Activated naive CD4-positive, alpha-beta T cell treated with anti-CD3 and anti-CD28 coated beads, Interleukin-2, amount 50 U/mL, for 72 hours (primary cell): ENCODE measurements around the gene ORAI3. TPM values are rescaled to one million over a fixed set of nuclear protein-coding genes. Genes with fewer than 3 reads are reported as not detected.

ENCODE experiments used
- ATAC-seq, 2 donors: fragments of 150-1000 bp; cut with Tn5 transposase; 2 replicates each; pipeline ENCODE4 v1.10.0; 2021; ENCODE audit warnings: mild to moderate bottlenecking in 2 of 2, moderate library complexity in 2 of 2
- DNase-seq, 2 donors: peaks; one replicate each; pipeline ENCODE4 v3.0.0; 2021 to 2022; ENCODE audit warnings: low spot score in 2 of 2
- H3K27ac Mint-ChIP-seq, 2 donors: one replicate each; pipeline ENCODE4 v1.8.0; 2022; ENCODE audit warnings: mild to moderate bottlenecking in 2 of 2, mixed read lengths in 2 of 2
- H3K36me3 Mint-ChIP-seq, 2 donors: one replicate each; pipeline ENCODE4 v1.8.0; 2022; ENCODE audit warnings: mixed read lengths in 2 of 2
- H3K9me3 Mint-ChIP-seq, 2 donors: one replicate each; pipeline ENCODE4 v1.8.0; 2022; ENCODE audit warnings: mixed read lengths in 2 of 2
- total RNA-seq, 2 donors: library from RNA; stranded (reverse); gene quantifications; one replicate each; pipeline ENCODE4 v1.2.3, GENCODE V29; 2022

The ORAI3 gene
- total RNA-seq, 2 donors from 2014 or later = 7.3 to 17.1 TPM

- no peak for DNase-seq
- no peaks in the 10 kb centered on the region for H3K9me3 Mint-ChIP-seq
- no peak for ATAC-seq
- no peaks in the 10 kb centered on the region for H3K36me3 Mint-ChIP-seq
- H3K27ac Mint-ChIP-seq = peak overlapping the region in 1 of 2 donors; percentile 56
Measured at GRCh38 chr16:31002862-31003341, 54.0 kb downstream of the ORAI3 start.

- ATAC-seq = no peak
- peak overlapping the region in 1 of 2 donors; percentile 56 for H3K27ac Mint-ChIP-seq
- H3K9me3 Mint-ChIP-seq = no peaks in the 10 kb centered on the region
- H3K36me3 Mint-ChIP-seq = no peaks in the 10 kb centered on the region
- DNase-seq = no peak
Measured at GRCh38 chr16:31003744-31004143, 54.9 kb downstream of the ORAI3 start.

Other genes with a start within 250 kb of the ORAI3 start
- 10 to 100 TPM; 61.6 to 76.8 TPM for gene SRCAP, start 249.9 kb upstream of the ORAI3 start, total RNA-seq
- gene PHKG2, start 200.6 kb upstream of the ORAI3 start, total RNA-seq = 10 to 100 TPM; 32.9 to 61.9 TPM
- 1 to 10 TPM; 2.6 to 3.6 TPM for gene CFAP119, start 187.0 kb upstream of the ORAI3 start, total RNA-seq
- gene RNF40, start 186.7 kb upstream of the ORAI3 start, total RNA-seq = 10 to 100 TPM; 68.9 to 74.4 TPM
- gene ZNF629, start 161.9 kb upstream of the ORAI3 start, total RNA-seq = 1 to 10 TPM in 1 of 2 donors, under 1 TPM in 1; 0.16 to 3.6 TPM
- gene BCL7C, start 55.0 kb upstream of the ORAI3 start, total RNA-seq = 10 to 100 TPM; 27.3 to 45.9 TPM
- gene CTF1, start 52.5 kb upstream of the ORAI3 start, total RNA-seq = under 1 TPM; 0.29 to 0.96 TPM
- 10 to 100 TPM; 24.4 to 36.4 TPM for gene FBXL19, start 25.5 kb upstream of the ORAI3 start, total RNA-seq
- 10 to 100 TPM; 24.5 to 34.1 TPM for gene SETD1A, start 8.7 kb downstream of the ORAI3 start, total RNA-seq
- 1 to 10 TPM; 4.1 to 9.2 TPM for gene HSD3B7, start 36.1 kb downstream of the ORAI3 start, total RNA-seq
- gene STX1B, start 61.6 kb downstream of the ORAI3 start, total RNA-seq = 1 to 10 TPM in 1 of 2 donors, under 1 TPM in 1; 0.87 to 4.5 TPM
- 10 to 100 TPM; 63.4 to 66.1 TPM for gene STX4, start 84.5 kb downstream of the ORAI3 start, total RNA-seq
- gene ZNF668, start 125.2 kb downstream of the ORAI3 start, total RNA-seq = 10 to 100 TPM; 14.5 to 32.7 TPM
- gene ZNF646, start 125.4 kb downstream of the ORAI3 start, total RNA-seq = 10 to 100 TPM; 20.2 to 35.6 TPM
- gene PRSS53, start 139.9 kb downstream of the ORAI3 start, total RNA-seq = 10 to 100 TPM in 1 of 2 donors, 1 to 10 TPM in 1; 7.4 to 12.1 TPM
- gene VKORC1, start 145.7 kb downstream of the ORAI3 start, total RNA-seq = 10 to 100 TPM; 41.4 to 91.4 TPM
- 10 to 100 TPM; 18.3 to 61.0 TPM for gene BCKDK, start 159.3 kb downstream of the ORAI3 start, total RNA-seq
- 10 to 100 TPM; 57.8 to 88.5 TPM for gene KAT8, start 168.6 kb downstream of the ORAI3 start, total RNA-seq
- not detected for gene PRSS8, start 186.7 kb downstream of the ORAI3 start, total RNA-seq
- 1 to 10 TPM; 1.0 to 1.1 TPM for gene PRSS36, start 201.0 kb downstream of the ORAI3 start, total RNA-seq
- 100 to 1,000 TPM; 486 to 763 TPM for gene FUS, start 231.1 kb downstream of the ORAI3 start, total RNA-seq